Renal cortical epithelial cell (primary cell): ENCODE measurements around the gene SH2D1B. TPM values are rescaled to one million over a fixed set of nuclear protein-coding genes. Genes with fewer than 3 reads are reported as not detected.

Experiments
- DNase-seq: peaks from one replicate; pipeline ENCODE4 v3.0.0-alpha.2; 2011; ENCODE audit warnings: low read depth
- total RNA-seq: library from RNA; depleted of rRNA; stranded (reverse); fragments of >200 nt; gene quantifications from 2 replicates; pipeline ENCODE4 v1.2.3, GENCODE V29; 2014

SH2D1B gene
- total RNA-seq, 1 donor from 2014 or later = not detected

GRCh38 chr1:162381941-162382750 is 29.8 kb downstream of the SH2D1B start:
- DNase-seq = no peak

- peak; percentile 92 for DNase-seq
Observed at GRCh38 chr1:162381383-162381782, 30.6 kb downstream of the SH2D1B start, which contains the start of gene C1orf226. Gene C1orf226, plus strand, starts transcription at chr1:162381728. Its CDS starts 174 bp downstream, at chr1:162381902.

GRCh38 chr1:162380061-162380846 is 31.7 kb downstream of the SH2D1B start:
- no peak for DNase-seq

GRCh38 chr1:162376691-162377090 is 35.2 kb downstream of the SH2D1B start, which contains the start of gene SPATA46:
Gene SPATA46, minus strand, starts transcription at chr1:162376854. Its CDS starts 64 bp downstream, at chr1:162376790.
- no peak for DNase-seq

- no peak for DNase-seq
Observed at GRCh38 chr1:162375463-162375862, 36.5 kb downstream of the SH2D1B start.

- no peak for DNase-seq
Observed at GRCh38 chr1:162374406-162374805, 37.5 kb downstream of the SH2D1B start.

- peak; percentile 91 for DNase-seq
Observed at GRCh38 chr1:162373541-162374260, 38.2 kb downstream of the SH2D1B start.

- no peak for DNase-seq
Observed at GRCh38 chr1:162373072-162373427, 38.9 kb downstream of the SH2D1B start.

GRCh38 chr1:162372159-162373071 is 39.5 kb downstream of the SH2D1B start:
- DNase-seq = no peak

GRCh38 chr1:162371611-162372010 is 40.3 kb downstream of the SH2D1B start:
- no peak for DNase-seq

GRCh38 chr1:162370721-162371120 is 41.2 kb downstream of the SH2D1B start:
- DNase-seq = no peak

- no peak for DNase-seq
Observed at GRCh38 chr1:162370161-162370560, 41.8 kb downstream of the SH2D1B start.

GRCh38 chr1:162369571-162369970 is 42.4 kb downstream of the SH2D1B start:
- no peak for DNase-seq

- no peak for DNase-seq
Observed at GRCh38 chr1:162368451-162368850, 43.5 kb downstream of the SH2D1B start.

GRCh38 chr1:162367772-162368171 is 44.2 kb downstream of the SH2D1B start:
- no peak for DNase-seq

GRCh38 chr1:162367073-162367472 is 44.9 kb downstream of the SH2D1B start:
- no peak for DNase-seq

GRCh38 chr1:162366671-162367070 is 45.3 kb downstream of the SH2D1B start:
- no peak for DNase-seq

- no peak for DNase-seq
Observed at GRCh38 chr1:162366149-162366548, 45.8 kb downstream of the SH2D1B start.

GRCh38 chr1:162365284-162366020 is 46.5 kb downstream of the SH2D1B start:
- no peak for DNase-seq

GRCh38 chr1:162364498-162364897 is 47.4 kb downstream of the SH2D1B start:
- no peak for DNase-seq
